Activated CD8-positive, alpha-beta memory T cell treated with anti-CD3 and anti-CD28 coated beads, Interleukin-2, amount 50 U/mL, for 4 hours (primary cell): ENCODE data around the gene CADPS2.

ENCODE experiments used
- DNase-seq: peaks from one replicate; pipeline ENCODE4 v3.0.0-alpha.2; 2020

The CADPS2 gene

GRCh38 chr7:122766593-122766992, 119.7 kb downstream of the CADPS2 start:
- DNase-seq: no peak

DNA sequence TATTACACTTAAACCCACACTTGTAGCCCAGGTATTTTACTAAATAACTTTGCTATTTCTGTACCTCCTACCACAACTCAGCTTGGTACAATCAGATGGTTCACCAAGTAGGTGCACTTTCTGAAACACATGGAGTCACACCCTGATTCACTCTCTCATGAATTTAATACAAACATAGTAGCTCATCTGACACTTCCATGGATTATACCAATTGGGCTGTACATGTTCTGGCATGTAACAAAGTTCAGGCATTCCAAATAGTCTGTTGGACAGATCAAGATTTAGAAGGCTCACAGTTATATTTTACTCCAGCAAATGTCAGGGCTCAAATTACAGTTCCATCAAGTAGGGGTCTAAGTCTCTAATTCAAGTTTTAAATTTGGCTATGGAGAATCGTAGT, 121.4 kb downstream of the CADPS2 start:
- DNase-seq: no peak

DNA sequence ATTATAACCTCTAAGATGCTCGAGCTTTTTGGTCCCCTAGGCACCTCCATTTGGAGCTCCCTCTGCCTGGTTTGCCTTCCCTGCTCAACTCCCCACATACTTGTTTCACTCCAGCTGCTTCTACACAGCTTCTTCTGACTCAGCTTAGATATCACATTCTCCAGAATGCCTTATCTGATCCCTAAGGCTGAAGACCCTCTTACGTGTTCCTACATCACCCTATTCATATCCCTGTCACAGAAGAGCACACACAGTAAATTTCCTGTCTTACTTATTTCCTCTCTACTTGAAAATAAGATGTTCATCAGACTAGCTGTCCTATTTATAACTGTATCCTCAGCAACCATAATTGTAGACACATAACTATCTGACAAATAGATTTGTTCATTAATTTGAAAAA, 122.2 kb downstream of the CADPS2 start:
- DNase-seq: no peak

- no peak for DNase-seq
These were observed 124.2 kb downstream of the CADPS2 start for GRCh38 chr7:122762071-122762470.

- no peak for DNase-seq
These were observed 127.8 kb downstream of the CADPS2 start for GRCh38 chr7:122758501-122758900.

- no peak for DNase-seq
These were observed 129.4 kb downstream of the CADPS2 start for GRCh38 chr7:122756860-122757259.

DNA sequence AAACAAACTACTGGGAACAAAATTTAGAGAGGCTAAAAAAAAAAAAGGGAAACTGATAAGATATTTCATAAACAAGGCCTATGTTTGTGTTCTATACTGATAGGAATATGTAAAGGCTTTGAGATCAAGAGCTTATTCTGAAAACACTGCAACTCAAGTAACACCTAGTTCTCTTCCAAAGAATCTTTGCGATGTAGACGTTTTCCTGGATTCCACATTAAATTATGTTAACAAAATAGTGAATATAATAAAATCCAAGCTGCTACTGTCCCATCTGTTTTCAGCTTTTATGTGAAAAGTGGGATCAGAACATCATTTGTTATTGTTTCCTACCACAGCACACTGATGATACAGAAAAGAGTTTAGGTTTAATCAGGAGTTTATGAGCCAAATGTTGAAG, 130.6 kb downstream of the CADPS2 start:
- no peak for DNase-seq

DNA sequence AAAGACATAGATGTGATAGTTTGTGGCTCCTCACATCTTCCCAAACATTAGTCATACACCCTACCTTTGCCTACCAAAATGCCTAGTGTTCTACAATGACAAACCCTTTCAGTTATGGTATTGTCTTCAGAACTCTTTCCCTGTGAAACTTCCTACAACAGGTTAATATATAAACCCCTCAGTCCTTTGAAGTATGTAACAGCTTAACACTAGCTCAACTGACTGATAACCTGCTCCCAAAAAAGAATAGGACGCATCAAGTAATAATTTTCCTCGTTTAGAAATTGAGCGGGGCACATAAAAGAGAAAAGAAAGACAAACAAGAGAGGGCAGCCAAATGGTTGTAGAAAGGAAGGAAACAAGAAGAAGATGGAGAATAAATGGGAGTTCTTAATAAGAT, 133.7 kb downstream of the CADPS2 start:
- DNase-seq: no peak

GRCh38 chr7:122750389-122750788, 135.9 kb downstream of the CADPS2 start:
- no peak for DNase-seq

DNA sequence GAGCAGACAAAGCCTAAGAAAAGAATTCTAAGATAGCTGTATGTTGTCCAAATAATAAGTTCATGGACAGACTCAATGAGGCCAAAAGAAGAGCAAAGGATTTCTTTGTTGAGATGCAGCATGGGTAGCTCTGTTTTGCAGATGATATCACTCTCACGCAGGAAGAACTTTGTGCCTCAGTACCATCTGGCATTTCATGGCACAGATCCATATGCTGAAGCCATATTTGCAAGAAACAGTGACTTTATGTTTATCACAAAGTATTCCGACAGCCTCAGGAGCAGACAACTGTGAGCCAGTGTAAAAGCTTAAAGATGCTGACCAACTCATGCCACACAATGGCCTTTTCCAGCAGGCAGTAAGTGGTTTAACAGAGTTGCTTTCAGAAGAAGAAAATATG, 138.1 kb downstream of the CADPS2 start:
- DNase-seq: no peak

DNA sequence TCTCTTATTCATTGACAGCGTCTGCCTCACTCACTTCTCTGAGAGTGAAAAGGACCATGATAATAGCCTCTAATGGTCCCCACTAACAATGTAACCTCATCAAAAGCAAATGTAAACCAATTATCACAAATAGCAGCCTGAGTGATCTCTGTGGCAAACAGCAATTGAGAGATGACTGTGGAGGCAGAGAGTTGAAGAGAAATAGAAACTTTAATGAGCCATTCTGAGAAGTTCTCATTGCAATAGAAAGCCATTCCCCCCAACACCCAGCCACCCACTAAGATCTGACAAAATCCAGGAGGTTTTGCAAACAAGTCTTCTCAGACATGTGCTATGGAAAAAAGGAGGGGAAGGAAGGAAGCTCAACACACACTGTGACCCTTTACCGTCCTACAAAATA, 139.3 kb downstream of the CADPS2 start:
- DNase-seq: no peak

- no peak for DNase-seq
These were observed 143.0 kb downstream of the CADPS2 start for GRCh38 chr7:122743211-122743610.

DNA sequence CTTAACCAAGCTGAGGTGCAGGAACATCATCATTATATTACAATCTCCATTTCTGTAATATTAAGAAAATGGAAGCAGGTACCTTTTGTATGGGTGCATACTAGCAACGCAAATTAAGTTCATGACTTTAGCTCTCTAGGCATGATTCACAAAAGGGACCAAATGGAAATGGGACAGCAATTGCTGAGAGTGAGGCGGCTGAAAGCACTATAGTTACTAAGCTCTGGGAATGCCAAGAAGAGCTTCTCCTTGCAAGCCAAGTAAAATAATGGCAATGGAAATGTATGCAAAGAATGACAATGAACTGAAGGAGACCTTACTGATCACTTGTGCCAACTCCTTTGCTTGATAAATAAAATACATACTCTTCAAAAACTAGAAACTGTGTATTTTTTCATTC, 147.3 kb downstream of the CADPS2 start:
- DNase-seq: no peak

GRCh38 chr7:122736183-122736582, 150.1 kb downstream of the CADPS2 start:
- no peak for DNase-seq

GRCh38 chr7:122727759-122728158, 158.5 kb downstream of the CADPS2 start:
- no peak for DNase-seq

- no peak for DNase-seq
These were observed 158.9 kb downstream of the CADPS2 start for GRCh38 chr7:122727354-122727753.

DNA sequence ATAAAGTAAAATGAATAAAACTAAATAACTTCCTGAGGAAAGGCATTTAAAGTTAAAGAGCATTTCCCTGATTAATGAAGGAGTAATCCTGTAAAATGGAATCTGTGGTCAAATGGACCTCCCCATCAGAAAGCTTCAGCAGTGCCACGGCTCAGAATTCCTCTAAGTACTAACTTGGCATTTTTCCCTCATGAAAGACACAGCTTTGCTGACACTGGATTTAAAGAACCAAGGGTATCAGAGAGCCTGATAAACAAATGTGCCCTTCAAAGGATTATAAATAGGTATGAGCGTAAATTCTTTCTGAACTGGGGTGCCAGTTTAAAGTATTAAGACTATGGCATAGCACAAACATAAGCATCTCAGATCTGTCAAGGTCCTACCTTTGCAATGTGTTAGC, 159.4 kb downstream of the CADPS2 start:
- DNase-seq: no peak

GRCh38 chr7:122724366-122724765, 161.9 kb downstream of the CADPS2 start:
- no peak for DNase-seq

DNA sequence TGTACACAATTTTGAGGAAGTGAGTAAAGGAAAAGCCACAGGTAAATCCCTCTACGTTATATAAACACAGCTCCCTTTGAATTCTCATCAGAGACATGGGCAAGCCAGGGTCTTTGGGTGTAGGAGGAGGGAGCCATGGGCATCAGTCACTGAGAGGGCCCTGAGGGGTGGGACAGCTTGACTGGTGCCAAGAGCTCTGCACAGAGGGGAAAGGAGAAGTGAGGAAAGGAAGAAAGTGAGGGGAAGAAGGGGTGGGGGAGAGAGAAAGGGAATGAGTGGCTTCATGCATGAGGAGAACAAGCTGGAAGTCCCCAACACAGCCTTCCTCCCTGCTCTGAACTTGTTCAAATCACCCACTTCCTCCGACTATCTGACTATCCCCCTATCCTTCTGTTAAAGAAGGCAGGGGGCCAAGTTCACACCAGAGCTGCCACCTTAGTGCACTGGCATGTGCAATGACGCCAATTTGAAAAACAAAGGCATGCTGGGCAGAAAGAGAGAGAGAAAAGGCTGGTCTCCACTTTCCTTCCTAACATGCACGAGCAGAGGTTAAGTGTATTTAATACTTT, 167.2 kb downstream of the CADPS2 start:
- no peak for DNase-seq

GRCh38 chr7:122717356-122718089, 168.7 kb downstream of the CADPS2 start:
- no peak for DNase-seq

DNA sequence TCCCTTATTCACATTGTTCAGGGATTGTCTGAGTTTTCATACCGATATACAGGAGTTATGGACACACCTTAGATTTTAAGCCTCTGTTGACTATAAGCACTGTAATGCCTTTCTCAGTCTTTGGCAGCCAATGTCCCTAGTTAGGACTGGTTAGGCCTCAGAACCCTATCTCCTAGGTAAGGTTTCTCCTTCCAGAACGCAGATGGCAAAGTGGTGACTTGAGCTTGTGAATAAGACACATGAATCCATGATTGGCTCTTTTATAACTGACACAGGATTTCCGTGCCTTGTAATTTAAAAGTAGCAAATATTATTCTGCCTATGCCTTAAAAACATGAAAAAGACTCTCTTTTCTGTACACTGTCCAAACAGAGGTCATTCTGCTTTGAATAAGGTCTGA, 171.1 kb downstream of the CADPS2 start:
- DNase-seq: no peak

DNA sequence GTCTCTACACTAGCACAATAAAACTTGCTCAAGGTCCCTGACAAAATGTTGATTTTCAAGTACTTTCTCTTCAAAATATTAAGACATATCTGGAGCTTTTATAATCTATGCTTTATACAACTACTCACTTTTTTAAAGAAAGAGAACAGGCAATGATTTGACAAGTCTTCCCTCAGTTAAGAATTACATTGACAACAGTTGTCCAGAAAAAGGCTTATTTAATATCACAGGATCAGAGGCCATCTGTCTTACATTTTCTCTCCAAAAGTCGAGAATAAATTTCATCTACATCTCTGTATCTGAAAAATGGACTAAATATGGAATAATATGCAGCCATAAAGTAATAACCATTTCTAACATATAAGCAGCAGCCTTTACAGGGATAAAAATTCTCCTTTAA, 175.3 kb downstream of the CADPS2 start:
- no peak for DNase-seq

DNA sequence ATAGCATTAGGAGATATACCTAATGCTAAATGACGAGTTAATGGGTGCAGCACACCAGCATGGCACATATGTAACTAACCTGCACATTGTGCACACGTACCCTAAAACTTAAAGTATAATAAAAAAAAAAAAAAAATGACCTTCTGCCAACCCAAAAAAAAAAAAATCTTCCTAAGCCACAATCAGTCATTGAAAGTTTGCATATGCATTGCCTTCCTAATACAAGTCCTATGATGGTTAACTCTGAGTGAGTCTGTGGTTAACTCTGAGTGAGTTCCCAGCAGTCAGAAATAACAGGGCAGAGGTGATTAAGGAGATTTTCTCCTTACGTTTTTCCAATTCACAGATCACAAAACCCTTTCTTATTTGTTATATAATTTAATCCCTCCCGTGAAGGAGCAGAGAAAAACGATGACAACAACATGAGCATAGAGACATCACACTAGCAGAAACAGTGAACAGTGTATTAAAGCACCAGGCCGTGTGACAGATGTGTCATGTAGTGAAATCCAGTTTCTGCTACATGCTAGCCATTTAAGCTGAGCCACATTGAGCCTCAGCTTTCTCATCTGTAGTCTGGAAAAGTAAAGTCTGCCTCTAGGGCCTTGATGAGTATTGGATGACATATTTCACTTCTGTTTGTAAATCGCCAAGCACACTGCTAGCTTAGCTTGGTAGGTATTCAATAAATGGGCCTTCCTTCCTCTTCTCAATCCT, 176.2 kb downstream of the CADPS2 start:
- DNase-seq: no peak

DNA sequence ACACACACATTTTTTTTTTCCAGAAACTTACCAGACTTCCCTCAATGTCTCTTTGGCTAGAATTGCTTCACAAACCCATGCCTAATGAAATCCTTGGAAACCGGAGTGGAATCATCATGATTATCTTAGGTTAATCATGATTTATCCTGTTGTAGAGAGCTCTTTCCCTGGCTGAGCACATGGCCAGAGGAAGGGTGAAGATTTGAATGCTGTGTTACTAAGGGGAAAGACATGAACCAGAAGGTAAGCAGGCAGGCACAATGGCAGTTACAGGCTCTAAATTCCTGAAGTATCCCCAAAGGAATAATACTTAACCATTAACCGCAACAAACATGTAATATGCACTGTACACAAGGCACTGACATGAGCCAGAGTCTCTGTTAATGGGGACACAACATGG, 179.4 kb downstream of the CADPS2 start:
- no peak for DNase-seq
